H1 (cell line): ENCODE results near the gene MAGI3. TPM values are rescaled to one million over a fixed set of nuclear protein-coding genes. Genes with fewer than 3 reads are reported as not detected.

Source experiments
- CTCF ChIA-PET: fragments of 300-600 bp; sonication (Branson Sonifier 250); formaldehyde crosslinking; loops from one replicate; lab custom pipeline; 2021; ENCODE audit not compliant: partially characterized antibody; lab: Charles Lee
- POLR2A ChIA-PET: fragments of 300-600 bp; sonication (Branson Sonifier 250); formaldehyde crosslinking; loops from one replicate; lab custom pipeline; 2021; ENCODE audit warnings: inconsistent platforms; ENCODE audit not compliant: partially characterized antibody; lab: Charles Lee
- DNase-seq, 2 experiments: peaks; one replicate each; pipeline versions ENCODE4 v3.0.0 to v3.0.0-alpha.2; 2010 to 2022; ENCODE audit warnings: low spot score in 2 of 2, low read depth in 1 of 2, mixed read lengths in 1 of 2
- FAIRE-seq: peaks from 2 replicates; lab custom pipeline; 2011; peaks lifted over from hg19 to GRCh38; lab: Jason Lieb, UNC
- H2AFZ ChIP-seq: 2 replicates; pipeline ENCODE4 v1.8.1; 2012; ENCODE audit warnings: low read length, inconsistent platforms
- H2AK5ac ChIP-seq: 2 replicates; pipeline ENCODE4 v1.6.1; 2013; ENCODE audit warnings: low read depth, low read length
- H2BK120ac ChIP-seq: replicated peaks from 2 replicates; pipeline ENCODE3; 2013; ENCODE audit warnings: low read depth, low read length, inconsistent platforms
- H2BK12ac ChIP-seq: 2 replicates; pipeline ENCODE4 v1.6.1; 2013; ENCODE audit warnings: low read depth, low read length
- H2BK15ac ChIP-seq: 2 replicates; pipeline ENCODE4 v1.6.1; 2013; ENCODE audit warnings: low read length
- H2BK20ac ChIP-seq: 2 replicates; pipeline ENCODE4 v1.6.1; 2013; ENCODE audit warnings: low read length
- H2BK5ac ChIP-seq: 2 replicates; pipeline ENCODE4 v1.6.1; 2013; ENCODE audit warnings: low read depth, low read length
- H3K14ac ChIP-seq: 2 replicates; pipeline ENCODE4 v1.6.1; 2013; ENCODE audit warnings: inconsistent platforms; ENCODE audit not compliant: insufficient read length
- H3K18ac ChIP-seq: 2 replicates; pipeline ENCODE4 v1.6.1; 2013; ENCODE audit warnings: low read length; ENCODE audit errors: extremely low read depth
- H3K23ac ChIP-seq: 2 replicates; pipeline ENCODE4 v1.6.1; 2013; ENCODE audit warnings: inconsistent platforms; ENCODE audit not compliant: insufficient read length
- H3K23me2 ChIP-seq: 2 replicates; pipeline ENCODE4 v1.6.1; 2013; ENCODE audit warnings: low read depth, low read length
- H3K27ac ChIP-seq: 2 replicates; pipeline ENCODE4 v1.6.1; 2011; ENCODE audit warnings: low read depth, low read length, inconsistent platforms
- H3K27me3 ChIP-seq, 4 experiments: replicated peaks in 1 of 4; 1 replicate in 1 of 4; 2 replicates in 3 of 4; pipeline versions ENCODE4 v1.6.1 to v1.8.1; 2011 to 2013; ENCODE audit warnings: low read length in 3 of 4, mild to moderate bottlenecking in 3 of 4, inconsistent platforms in 2 of 4, mixed read lengths in 2 of 4, moderate library complexity in 1 of 4; ENCODE audit not compliant: control insufficient read depth in 3 of 4, insufficient read depth in 3 of 4; ENCODE audit errors: extremely low read depth in 1 of 4
- H3K36me3 ChIP-seq, 4 experiments: 2 replicates each; pipeline versions ENCODE4 v1.6.1 to v1.8.1; 2011 to 2013; ENCODE audit warnings: mild to moderate bottlenecking in 4 of 4, low read length in 3 of 4, moderate library complexity in 2 of 4, control low read depth in 1 of 4, inconsistent platforms in 1 of 4; ENCODE audit not compliant: insufficient read depth in 4 of 4, control insufficient read depth in 2 of 4
- H3K4ac ChIP-seq: replicated peaks from 2 replicates; pipeline ENCODE3; 2013; ENCODE audit warnings: low read length, low read depth, mixed read lengths, inconsistent platforms; ENCODE audit not compliant: insufficient read length
- H3K4me1 ChIP-seq, 4 experiments: replicated peaks in 1 of 4; 1 replicate in 1 of 4; 2 replicates in 3 of 4; pipeline versions ENCODE4 v1.6.1 to v1.8.1; 2011 to 2013; ENCODE audit warnings: low read length in 3 of 4, inconsistent platforms in 2 of 4, mixed read lengths in 1 of 4; ENCODE audit not compliant: insufficient read depth in 4 of 4, control insufficient read depth in 3 of 4
- H3K4me2 ChIP-seq, 2 experiments: 2 replicates each; pipeline versions ENCODE4 v1.6.1 to v1.8.1; 2011 to 2013; ENCODE audit warnings: low read depth in 2 of 2, low read length in 2 of 2, control low read depth in 1 of 2, inconsistent platforms in 1 of 2, mild to moderate bottlenecking in 1 of 2; ENCODE audit not compliant: insufficient read depth in 1 of 2
- H3K4me3 ChIP-seq, 4 experiments: fragments of 200-600, 300-600 bp in 1 of 4; sonication (generic), shearing (Covaris generic), sonication (Bioruptor Twin) in 1 of 4; 2 replicates each; pipeline versions ENCODE4 v1.5.1 to v1.8.1; 2011 to 2016; ENCODE audit warnings: low read length in 4 of 4, low read depth in 3 of 4, control low read depth in 2 of 4, inconsistent platforms in 2 of 4, mild to moderate bottlenecking in 2 of 4, mixed read lengths in 1 of 4, moderate library complexity in 1 of 4; ENCODE audit not compliant: insufficient read depth in 2 of 4; ENCODE audit errors: extremely low read depth in 1 of 4
- H3K56ac ChIP-seq: replicated peaks from 2 replicates; pipeline ENCODE3; 2013; ENCODE audit warnings: low read depth, mild to moderate bottlenecking, mixed read lengths, low read length, inconsistent platforms; ENCODE audit not compliant: insufficient read length
- H3K79me1 ChIP-seq: 2 replicates; pipeline ENCODE4 v1.6.1; 2013; ENCODE audit warnings: low read depth, low read length, control low read depth
- H3K79me2 ChIP-seq, 2 experiments: 2 replicates each; pipeline versions ENCODE4 v1.6.1 to v1.8.1; 2012 to 2013; ENCODE audit warnings: low read length in 2 of 2, mild to moderate bottlenecking in 2 of 2, inconsistent platforms in 1 of 2; ENCODE audit not compliant: insufficient read depth in 2 of 2, control insufficient read depth in 1 of 2
- H3K9ac ChIP-seq, 4 experiments: replicated peaks in 1 of 4; 1 replicate in 1 of 4; 2 replicates in 3 of 4; pipeline versions ENCODE4 v1.6.1 to v1.8.1; 2011 to 2013; ENCODE audit warnings: low read depth in 3 of 4, low read length in 3 of 4, control low read depth in 2 of 4, mild to moderate bottlenecking in 2 of 4, moderate library complexity in 2 of 4, inconsistent platforms in 1 of 4; ENCODE audit errors: extremely low read depth in 1 of 4
- H3K9me3 ChIP-seq, 2 experiments: 2 replicates each; pipeline versions ENCODE4 v1.6.1 to v1.8.1; 2012 to 2013; ENCODE audit warnings: mild to moderate bottlenecking in 2 of 2, moderate library complexity in 2 of 2, control low read depth in 1 of 2, inconsistent platforms in 1 of 2, low read depth in 1 of 2, low read length in 1 of 2, mixed read lengths in 1 of 2; ENCODE audit not compliant: insufficient read depth in 2 of 2
- H4K20me1 ChIP-seq, 2 experiments: replicated peaks in 1 of 2; 2 replicates each; pipeline versions ENCODE3 to v1.8.1; 2011 to 2013; ENCODE audit warnings: inconsistent platforms in 2 of 2, low read length in 2 of 2, mild to moderate bottlenecking in 1 of 2; ENCODE audit not compliant: insufficient read depth in 2 of 2, control insufficient read depth in 1 of 2
- H4K5ac ChIP-seq: 2 replicates; pipeline ENCODE4 v1.6.1; 2013; ENCODE audit warnings: low read length, low read depth, mixed read lengths, inconsistent platforms; ENCODE audit not compliant: insufficient read length
- H4K8ac ChIP-seq: 2 replicates; pipeline ENCODE4 v1.8.0; 2013; ENCODE audit warnings: mild to moderate bottlenecking, moderate library complexity, low read length, inconsistent platforms; ENCODE audit not compliant: insufficient read depth; ENCODE audit errors: extremely low read depth
- H4K91ac ChIP-seq: replicated peaks from 2 replicates; pipeline ENCODE3; 2013; ENCODE audit warnings: low read length, mixed read lengths, inconsistent platforms; ENCODE audit not compliant: insufficient read length
- CBX8 ChIP-seq: fragments of 300-800, 300-1000 bp; sonication (generic); IDR thresholded peaks from 2 replicates; pipeline ENCODE4 v1.7.1; 2016; ENCODE audit warnings: low read depth, low read length, borderline replicate concordance
- CTBP2 ChIP-seq: IDR thresholded peaks from 2 replicates; pipeline ENCODE4 v1.7.0; 2011; ENCODE audit warnings: borderline replicate concordance, mild to moderate bottlenecking, moderate library complexity, mixed read lengths, low read length; ENCODE audit not compliant: insufficient read depth, insufficient read length
- KDM5A ChIP-seq: fragments of 200-600 bp; IDR thresholded peaks from 2 replicates; pipeline ENCODE4 v1.7.1; 2012; ENCODE audit warnings: mild to moderate bottlenecking, low read length, inconsistent platforms, mixed read lengths
- POLR2A ChIP-seq, 2 experiments: IDR thresholded peaks; 1 replicate in 1 of 2; 2 replicates in 1 of 2; pipeline ENCODE4 v1.6.1; 2011; ENCODE audit warnings: low read depth in 2 of 2, low read length in 2 of 2, mild to moderate bottlenecking in 2 of 2; ENCODE audit errors: control extremely low read depth in 1 of 2
- RNF2 ChIP-seq: fragments of 200-900, 300-1000 bp; sonication (generic); IDR thresholded peaks from 2 replicates; pipeline ENCODE4 v1.7.1; 2016; ENCODE audit warnings: borderline replicate concordance, low read depth, mild to moderate bottlenecking, antibody characterized with exemption, low read length; ENCODE audit not compliant: poor library complexity, severe bottlenecking; ENCODE audit errors: missing control alignments
- SRF ChIP-seq: IDR thresholded peaks from 2 replicates; pipeline ENCODE4 v1.6.1; 2011; ENCODE audit warnings: mild to moderate bottlenecking, low read depth, low read length, moderate library complexity
- polyA plus RNA-seq, 7 experiments: library from polyadenylated mRNA; depleted of rRNA in 3 of 7; stranded (reverse) in 5 of 7; unstranded in 2 of 7; fragments of >200 nt in 5 of 7; fragments of 200-250 nt in 2 of 7; gene quantifications; 1 replicate in 5 of 7; 2 replicates in 1 of 7; 4 replicates in 1 of 7; pipeline versions ENCODE4 v1.2.1 to v1.2.3, GENCODE V29; 2011 to 2013; ENCODE audit warnings: missing spikeins in 2 of 7, mixed read lengths in 2 of 7
- total RNA-seq: library from RNA; stranded (reverse); fragmentation: NEBNext Ultra II Directional; extraction: Animal tissue kit (Norgen Biotek cat#: 25700); gene quantifications from 2 replicates; pipeline ENCODE4 v1.2.1, GENCODE V29; 2021
- TF ChIP-seq, protein P1 (sequence below): IDR thresholded peaks from 2 replicates; pipeline ENCODE4 v1.6.1; 2012; ENCODE audit warnings: inconsistent platforms
- TF ChIP-seq, protein P2 (sequence below): IDR thresholded peaks from 2 replicates; pipeline ENCODE4 v1.6.1; 2011; ENCODE audit warnings: low read length, improper control_type of control experiment
- TF ChIP-seq, protein P3 (sequence below): IDR thresholded peaks from 2 replicates; pipeline ENCODE4 v1.6.1; 2011; ENCODE audit warnings: low read depth, mild to moderate bottlenecking, low read length; ENCODE audit not compliant: insufficient read depth

Gene MAGI3
- total and polyA plus RNA-seq, 2 of the 8 experiments (the other 6 are each of a cell fraction or from before 2014, with no cell fraction given) = 2.3 to 7.8 TPM

DNA sequence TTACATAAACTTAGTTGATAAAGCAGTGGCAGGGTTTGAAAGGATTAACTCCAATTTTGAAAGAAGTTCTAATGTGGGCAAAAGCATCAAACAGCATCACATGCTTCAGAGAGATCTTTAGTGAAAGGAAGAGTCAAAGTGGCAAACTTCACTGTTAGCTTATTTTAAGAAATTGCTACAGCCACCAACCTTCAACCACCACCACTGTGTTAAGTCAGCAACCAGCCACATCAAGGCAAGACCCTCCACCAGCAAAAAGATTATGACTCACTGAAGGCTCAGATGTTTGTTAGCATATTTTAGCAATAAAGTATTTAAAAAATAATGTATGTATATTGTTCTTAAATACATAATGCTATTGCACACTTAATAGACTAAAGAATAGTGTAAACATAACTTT, 21.3 kb upstream of the MAGI3 start:
- Histone ChIP-seq H3K4me3 (no peak overlapping the region), H3K27me3 (no peaks in the 10 kb centered on the region), H3K14ac (no peak overlapping the region), H4K8ac (no peak overlapping the region), H2BK20ac (no peak overlapping the region), H3K23ac (no peak overlapping the region), H3K4me1 (no peaks in the 10 kb centered on the region), H3K9me3 (no peaks in the 10 kb centered on the region), H3K23me2 (no peaks in the 10 kb centered on the region), H4K20me1 (no peaks in the 10 kb centered on the region), H3K79me1 (no peaks in the 10 kb centered on the region), H2AFZ (no peak overlapping the region), H3K27ac (no peak overlapping the region), H4K91ac (no peak overlapping the region), H2BK5ac (no peak overlapping the region), H3K56ac (no peak overlapping the region), H2BK15ac (no peak overlapping the region), H2AK5ac (no peak overlapping the region), H3K18ac (no peak overlapping the region), H3K79me2 (no peaks in the 10 kb centered on the region), H2BK12ac (no peak overlapping the region), H3K9ac (no peak overlapping the region), H3K36me3 (no peaks in the 10 kb centered on the region), H3K4ac (no peak overlapping the region), H3K4me2 (no peak overlapping the region), H2BK120ac (no peak overlapping the region), H4K5ac (no peak overlapping the region)
- ChIA-PET POLR2A (no interaction called here), CTCF (no interaction called here)
- FAIRE-seq (no peak), DNase-seq (no peak)
- TF ChIP-seq POLR2A (IDR thresholded peaks at IDR 0.05; ENCODE audit: control extremely low read depth in 1 of 2, low read depth in 2 of 2, low read length in 2 of 2) (no peak), KDM5A (no peak), SRF (no peak), CBX8 (no peak), RNF2 (no peak), CTBP2 (no peak)
- TF ChIP-seq, protein P1, sequence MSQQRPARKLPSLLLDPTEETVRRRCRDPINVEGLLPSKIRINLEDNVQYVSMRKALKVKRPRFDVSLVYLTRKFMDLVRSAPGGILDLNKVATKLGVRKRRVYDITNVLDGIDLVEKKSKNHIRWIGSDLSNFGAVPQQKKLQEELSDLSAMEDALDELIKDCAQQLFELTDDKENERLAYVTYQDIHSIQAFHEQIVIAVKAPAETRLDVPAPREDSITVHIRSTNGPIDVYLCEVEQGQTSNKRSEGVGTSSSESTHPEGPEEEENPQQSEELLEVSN = no peak
- TF ChIP-seq, protein P2, sequence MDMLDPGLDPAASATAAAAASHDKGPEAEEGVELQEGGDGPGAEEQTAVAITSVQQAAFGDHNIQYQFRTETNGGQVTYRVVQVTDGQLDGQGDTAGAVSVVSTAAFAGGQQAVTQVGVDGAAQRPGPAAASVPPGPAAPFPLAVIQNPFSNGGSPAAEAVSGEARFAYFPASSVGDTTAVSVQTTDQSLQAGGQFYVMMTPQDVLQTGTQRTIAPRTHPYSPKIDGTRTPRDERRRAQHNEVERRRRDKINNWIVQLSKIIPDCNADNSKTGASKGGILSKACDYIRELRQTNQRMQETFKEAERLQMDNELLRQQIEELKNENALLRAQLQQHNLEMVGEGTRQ = no peak
- TF ChIP-seq, protein P3, sequence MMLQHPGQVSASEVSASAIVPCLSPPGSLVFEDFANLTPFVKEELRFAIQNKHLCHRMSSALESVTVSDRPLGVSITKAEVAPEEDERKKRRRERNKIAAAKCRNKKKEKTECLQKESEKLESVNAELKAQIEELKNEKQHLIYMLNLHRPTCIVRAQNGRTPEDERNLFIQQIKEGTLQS = no peak
